ENCODE measurements around the gene SLC9B2.

DNA sequence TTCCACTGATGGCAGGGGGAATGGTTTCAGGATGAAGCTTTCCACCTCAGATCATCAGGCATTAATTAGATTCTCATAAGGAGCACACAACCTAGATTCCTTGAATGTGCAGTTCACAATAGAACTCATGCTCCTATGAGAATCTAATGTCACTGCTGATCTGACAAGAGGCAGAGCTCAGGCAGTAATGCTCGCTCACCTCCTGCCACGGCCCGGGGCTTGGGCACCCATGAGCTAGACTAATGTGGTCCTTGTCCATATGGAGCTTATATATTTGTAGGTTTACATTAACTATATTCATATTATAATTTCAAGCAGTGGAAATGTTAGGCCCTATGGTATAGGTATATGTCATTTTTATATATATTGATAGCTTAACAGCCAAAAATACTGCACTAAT is 24.4 kb downstream of the SLC9B2 start:
- TF ChIP-seq CTCF (IDR thresholded peaks at IDR 0.05; ENCODE audit: low read length): no peak
- no peak for TF ChIP-seq EZH2 (IDR thresholded peaks at IDR 0.05; ENCODE audit: borderline replicate concordance, low read length)

All from OCI-LY1 (cell line).